Endometrium (tissue), 2 donors: ENCODE measurements around the gene ABHD16A.
A peak's percentile ranks its signal among the peaks of the same experiment; 100 is the strongest.

Source experiments
- FAIRE-seq: peaks from 2 replicates; lab custom pipeline; 2012; peaks lifted over from hg19 to GRCh38; lab: Jason Lieb, UNC
- donor health status: control.
- donor health status: control.

ABHD16A gene

GRCh38 chr6:31702819-31703716 is at the start of gene ABHD16A:
Gene ABHD16A (minus strand): TSS chr6:31703324. CDS start chr6:31703281, 43 bp downstream.
- FAIRE-seq: peak; percentile 90

DNA sequence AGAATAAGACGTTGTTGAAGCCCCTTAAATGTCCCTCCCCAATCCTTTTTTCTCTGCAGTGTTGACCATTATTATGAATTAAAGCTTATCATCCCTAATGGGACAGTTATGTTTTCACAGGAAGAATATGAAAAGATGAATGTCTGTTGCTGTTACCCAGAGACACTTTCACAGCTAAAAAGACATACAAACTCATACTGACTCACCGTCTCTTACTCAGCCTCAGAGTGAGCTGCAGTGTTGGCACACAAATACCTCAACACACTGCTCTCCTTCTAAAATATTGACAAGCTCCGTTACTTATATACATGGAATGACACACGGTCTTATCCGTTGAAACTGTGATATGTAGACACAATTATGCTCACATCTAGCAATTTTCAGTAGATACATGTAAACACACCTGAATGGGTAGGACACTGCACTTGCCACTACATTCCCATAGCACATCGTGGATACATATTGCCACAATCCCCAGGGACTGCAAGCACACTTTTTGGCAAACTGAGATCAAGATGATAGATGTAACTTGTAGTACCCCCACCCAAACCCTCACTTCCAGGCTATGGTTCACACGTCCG is 49.7 kb upstream of the ABHD16A start:
- FAIRE-seq: no peak

DNA sequence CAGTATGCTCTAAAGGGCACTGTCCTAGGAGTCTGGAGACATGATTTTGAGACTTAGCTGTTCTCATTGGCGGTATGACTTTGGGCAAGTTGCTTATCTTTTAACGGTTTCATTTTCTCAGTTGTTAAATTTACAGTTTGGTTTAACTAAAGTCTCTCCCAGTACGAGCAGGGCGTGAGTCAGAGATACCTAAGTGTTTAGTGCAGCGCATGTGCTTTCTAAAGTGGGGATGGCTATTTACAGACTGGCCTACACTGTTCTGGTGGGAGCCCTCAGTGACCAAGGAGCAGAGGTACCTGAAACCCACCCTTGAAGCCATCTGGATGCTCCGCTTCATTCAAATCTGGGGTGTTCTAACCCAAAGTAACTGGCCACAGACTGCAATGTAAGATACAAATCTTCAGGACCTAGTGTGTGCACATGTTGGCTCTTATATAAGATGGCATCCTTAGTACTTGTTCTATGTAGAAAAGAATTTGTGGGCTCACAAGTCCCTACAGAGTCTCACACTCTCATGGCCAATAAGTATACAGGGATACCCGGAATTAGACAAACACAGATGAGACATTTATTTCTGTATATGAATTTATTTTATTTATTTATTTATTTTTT is 47.4 kb upstream of the ABHD16A start:
- FAIRE-seq: no peak

- no peak for FAIRE-seq
Observed at GRCh38 chr6:31749301-31750036, 46.3 kb upstream of the ABHD16A start.

- no peak for FAIRE-seq
Observed at GRCh38 chr6:31744422-31744821, 41.3 kb upstream of the ABHD16A start.

- no peak for FAIRE-seq
Observed at GRCh38 chr6:31742894-31743293, 39.8 kb upstream of the ABHD16A start.

DNA sequence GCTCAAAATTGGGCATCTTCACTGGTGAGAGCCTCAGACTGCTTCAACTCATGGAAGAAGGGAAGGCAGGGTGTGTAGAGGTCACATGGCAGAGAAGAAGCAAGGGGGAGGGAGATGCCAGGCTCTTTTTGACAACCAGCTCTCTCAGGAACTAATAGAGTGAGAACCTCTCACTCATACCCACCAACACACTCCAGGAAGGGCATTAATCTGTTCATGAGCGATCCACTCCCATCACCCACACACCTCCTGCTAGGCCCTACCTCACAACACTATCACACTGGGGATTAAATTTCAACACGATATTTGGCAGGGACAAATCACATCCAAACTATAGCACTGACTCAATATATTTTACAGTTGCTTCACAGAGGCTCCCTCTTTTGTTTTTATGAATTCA is 38.7 kb upstream of the ABHD16A start:
- no peak for FAIRE-seq

GRCh38 chr6:31740397-31741223 is 37.5 kb upstream of the ABHD16A start:
- no peak for FAIRE-seq

DNA sequence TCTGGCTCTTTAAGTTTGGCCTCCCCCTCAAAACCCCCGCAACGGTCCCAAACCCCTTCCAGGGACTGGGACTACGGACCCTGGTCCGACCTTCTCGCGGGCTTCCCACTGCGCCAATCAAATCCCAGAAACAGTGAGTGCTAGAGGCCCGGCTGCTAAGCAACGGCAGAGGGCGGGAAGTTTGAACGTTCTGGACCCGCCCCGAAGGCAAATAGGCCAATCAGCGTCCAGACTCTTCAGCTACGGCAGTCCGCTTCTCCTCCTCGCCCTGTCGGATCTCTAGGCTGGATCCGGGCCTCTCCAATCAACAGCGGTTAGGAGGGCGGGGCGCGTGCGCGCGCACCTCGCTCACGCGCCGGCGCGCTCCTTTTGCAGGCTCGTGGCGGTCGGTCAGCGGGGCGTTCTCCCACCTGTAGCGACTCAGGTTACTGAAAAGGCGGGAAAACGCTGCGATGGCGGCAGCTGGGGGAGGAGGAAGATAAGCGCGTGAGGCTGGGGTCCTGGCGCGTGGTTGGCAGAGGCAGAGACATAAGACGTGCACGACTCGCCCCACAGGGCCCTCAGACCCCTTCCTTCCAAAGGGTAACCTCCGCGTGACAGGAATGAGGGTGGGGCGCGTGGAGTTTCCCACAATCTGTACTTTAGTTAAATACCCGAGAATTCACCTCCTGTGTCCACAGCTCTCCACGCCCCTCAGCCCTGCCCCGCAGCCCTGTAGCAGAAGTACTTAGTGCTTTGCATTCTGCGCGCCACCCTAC is 36.7 kb upstream of the ABHD16A start, which contains the start of gene MSH5:
Gene MSH5, plus strand, starts transcription at position 367 of the 758 bp plus-strand sequence. CDS start 462 bp downstream, outside the sequence.
- FAIRE-seq: peak; percentile 96

GRCh38 chr6:31737991-31738979 is 35.2 kb upstream of the ABHD16A start:
- no peak for FAIRE-seq

DNA sequence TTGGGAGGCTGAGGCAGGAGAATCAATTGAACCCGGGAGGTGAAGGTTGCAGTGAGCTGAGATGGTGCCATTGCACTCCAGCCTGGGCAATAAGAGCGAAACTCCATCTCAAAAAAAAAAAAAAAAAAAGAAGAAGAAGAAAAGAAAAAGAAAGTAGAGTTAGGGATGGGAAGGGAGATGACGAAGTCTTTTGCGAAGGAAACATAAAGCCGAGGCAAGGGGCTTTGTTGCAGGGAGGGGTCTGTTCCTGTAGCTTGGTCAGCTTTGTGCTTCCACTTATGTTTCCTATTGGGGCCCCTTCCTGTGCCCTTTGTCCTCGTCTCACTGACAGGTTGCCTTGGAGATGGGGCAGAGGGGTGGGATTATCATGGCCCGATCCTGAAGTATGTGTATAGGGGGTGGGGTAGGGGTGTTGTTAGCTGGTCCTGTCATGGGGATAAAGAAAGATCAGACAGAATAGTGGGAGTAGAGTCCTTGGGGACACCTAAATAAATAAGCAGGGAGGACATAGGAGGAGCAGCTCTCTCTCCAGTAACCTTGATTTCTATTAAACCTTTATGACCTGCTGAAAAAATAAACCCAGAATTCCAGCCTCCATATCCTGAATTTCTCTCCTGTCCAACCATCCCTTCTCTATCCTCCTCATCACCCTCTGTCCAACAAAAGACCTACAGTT is 34.3 kb upstream of the ABHD16A start:
- FAIRE-seq: no peak

GRCh38 chr6:31736768-31737314 is 33.7 kb upstream of the ABHD16A start:
- FAIRE-seq: no peak

DNA sequence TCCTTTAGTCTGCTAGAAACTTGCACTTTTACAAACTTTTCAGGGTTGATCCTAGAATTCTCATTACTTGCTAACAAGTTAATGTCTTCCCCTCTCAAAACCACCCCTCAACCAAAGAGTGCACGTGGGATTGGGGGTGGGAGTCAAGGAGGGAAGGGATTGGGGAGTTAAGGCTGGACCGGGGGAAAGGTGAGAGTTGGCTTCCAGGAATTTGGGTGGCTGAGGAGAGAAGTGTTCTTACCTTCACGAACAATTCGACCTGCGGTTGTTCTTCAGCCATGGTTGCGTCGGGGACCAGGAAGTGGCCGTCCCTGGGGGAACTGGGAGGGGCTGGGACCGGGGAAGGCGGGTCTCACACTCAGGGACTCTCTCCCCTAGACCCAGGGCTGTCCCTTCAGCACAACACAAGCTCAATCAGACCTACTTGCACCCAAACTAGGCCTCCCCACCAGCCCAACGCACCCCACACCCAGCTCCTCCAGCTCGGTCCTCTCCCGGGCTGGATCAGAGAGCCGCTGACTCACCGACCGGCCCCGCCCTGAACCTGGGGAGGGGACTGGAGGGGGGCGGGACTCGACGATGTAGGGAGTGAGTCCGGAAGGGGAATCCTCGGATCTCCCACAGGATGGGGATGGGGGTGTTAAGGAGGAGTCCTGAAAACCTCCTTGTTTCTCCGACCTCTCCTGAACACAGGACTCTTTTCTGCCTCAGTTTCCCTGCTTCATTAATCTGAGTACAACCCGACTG is 33.1 kb upstream of the ABHD16A start, which contains the start of gene CLIC1:
Gene CLIC1, minus strand, starts transcription at position 510 of the 747 bp plus-strand sequence. Its CDS starts 230 bp downstream, at position 280.
- no peak for FAIRE-seq

- FAIRE-seq: no peak
Observed at GRCh38 chr6:31734821-31735406, 31.8 kb upstream of the ABHD16A start.

DNA sequence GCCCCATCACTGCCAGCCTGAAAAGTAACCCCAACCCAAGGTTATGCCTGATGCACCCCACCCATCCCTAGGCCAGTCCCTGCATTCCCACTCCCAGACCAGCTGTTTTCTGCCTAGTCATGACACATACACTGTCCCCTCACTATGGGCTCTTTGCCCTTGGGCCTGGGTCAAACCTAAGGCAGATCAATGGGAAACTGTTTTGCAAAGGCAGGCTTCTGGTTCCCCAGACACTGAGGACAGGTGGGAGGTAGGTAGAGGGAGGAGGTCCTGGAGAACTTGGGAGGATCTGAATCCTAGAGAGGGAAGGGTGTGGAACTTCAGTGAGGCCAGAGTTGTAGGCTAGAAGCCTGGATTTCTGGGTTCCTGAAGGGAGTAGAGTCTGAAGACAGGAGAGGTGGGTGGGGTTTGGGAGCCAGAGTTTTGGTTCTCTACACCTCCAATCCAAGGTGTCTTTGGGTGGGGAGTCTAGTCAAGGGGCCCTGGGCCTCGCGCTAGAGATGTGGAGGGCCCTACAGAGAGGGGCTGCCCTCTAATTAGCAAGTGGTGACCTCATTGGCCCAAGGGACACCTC is 31.2 kb upstream of the ABHD16A start:
- no peak for FAIRE-seq

GRCh38 chr6:31733734-31734133 is 30.6 kb upstream of the ABHD16A start:
- FAIRE-seq: no peak

- no peak for FAIRE-seq
Observed at GRCh38 chr6:31732029-31732428, 28.9 kb upstream of the ABHD16A start.
